GM18517 (cell line): Measurements from ENCODE around the gene BIRC5.

Source experiments
- ATAC-seq: cut with Tn5 transposase; IDR thresholded peaks from one replicate; pipeline ENCODE4 v1.9.1; 2021; ENCODE audit warnings: mild to moderate bottlenecking, moderate library complexity; ENCODE audit not compliant: unreplicated experiment

BIRC5 gene

DNA sequence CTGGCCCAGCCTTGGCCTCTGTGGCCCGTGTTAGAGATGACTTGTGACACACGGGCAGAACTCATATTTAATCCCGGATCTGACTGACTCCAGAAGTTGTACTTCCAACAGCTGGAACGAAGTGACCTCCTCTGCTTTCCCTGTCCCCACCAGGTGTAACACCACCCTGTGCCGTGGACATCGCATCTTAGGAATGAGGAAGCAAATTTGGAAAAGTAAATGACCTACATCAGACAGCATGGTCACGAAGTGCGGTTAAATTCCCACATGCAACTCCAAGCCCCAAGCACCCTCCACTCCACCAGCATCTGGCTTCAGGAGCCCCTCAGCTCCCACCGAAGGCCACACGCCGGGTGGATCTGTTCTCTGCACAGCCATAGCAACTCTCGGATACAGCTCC is 30.1 kb upstream of the BIRC5 start:
- ATAC-seq = no peak

DNA sequence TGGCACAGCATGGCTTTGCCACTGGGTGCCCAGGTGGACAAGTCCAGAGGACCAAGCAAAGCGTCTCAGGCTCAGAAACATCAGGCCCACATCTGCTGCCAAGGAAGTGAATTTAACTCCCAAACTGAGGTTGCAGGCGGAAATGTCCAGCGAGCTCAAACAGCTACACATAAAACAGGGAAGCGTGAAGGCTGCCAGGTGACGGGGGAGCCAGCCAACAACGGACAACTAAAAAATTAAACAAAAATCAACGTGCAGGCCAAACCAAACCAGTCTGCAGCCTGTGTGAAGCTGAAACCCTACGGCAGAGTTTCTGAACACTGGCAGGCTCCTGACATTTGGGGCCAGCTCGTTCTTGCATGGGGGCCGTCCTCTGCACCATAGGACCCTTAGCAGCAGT is 29.7 kb upstream of the BIRC5 start:
- no peak for ATAC-seq

DNA sequence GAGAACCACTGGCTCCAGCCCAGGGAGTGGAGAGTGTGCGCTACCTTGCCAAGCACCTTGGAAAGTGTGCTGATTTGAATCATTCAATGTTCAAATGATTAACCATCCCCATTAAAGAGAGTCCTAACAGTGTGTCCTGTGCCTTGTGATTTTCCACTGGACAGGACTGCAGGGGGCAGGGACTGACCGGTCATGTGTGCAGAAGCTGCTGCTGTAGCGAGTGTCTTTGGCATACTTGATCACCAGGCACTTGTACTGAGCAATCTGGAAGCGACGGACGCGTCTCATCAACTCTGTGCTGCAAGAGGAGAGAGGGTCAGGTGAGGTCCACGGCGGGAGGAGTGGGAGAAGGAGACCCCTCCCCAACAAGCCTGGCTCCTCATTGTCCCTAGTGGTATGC is 29.2 kb upstream of the BIRC5 start:
- no peak for ATAC-seq

DNA sequence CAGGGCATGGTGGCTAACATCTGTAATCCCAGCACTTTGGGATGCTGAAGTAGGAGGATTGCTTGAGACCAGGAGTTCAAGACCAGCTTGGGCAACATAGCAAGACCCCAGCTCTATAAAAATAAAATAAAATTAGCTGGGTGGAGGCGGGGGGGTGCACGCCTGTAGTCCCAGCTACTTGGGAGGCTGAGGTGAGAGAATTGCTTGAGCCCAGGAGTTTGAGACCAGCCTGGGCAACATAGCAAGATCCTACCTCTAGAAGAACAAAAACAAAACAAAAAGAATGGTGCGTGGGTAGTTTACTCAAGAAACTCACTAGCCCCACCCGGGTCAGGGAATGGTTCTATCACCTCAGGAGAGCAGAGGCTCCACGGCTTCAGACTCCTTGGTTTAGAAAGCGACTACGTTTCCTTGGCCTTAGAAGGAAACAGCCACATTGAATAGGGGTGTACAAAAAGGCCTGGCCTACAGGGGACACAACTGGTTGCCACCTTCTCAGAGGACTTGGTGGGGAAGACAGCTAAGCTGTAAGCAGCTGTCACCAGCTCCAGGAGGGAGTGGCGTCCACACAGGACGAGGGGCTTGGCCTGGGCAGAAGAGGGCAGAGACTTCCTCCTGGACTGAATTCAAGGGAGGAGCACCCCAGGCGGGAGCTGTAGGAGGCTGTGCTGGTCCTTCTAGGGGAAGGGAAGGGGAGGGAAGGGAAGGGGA is 27.9 kb upstream of the BIRC5 start:
- no peak for ATAC-seq

DNA sequence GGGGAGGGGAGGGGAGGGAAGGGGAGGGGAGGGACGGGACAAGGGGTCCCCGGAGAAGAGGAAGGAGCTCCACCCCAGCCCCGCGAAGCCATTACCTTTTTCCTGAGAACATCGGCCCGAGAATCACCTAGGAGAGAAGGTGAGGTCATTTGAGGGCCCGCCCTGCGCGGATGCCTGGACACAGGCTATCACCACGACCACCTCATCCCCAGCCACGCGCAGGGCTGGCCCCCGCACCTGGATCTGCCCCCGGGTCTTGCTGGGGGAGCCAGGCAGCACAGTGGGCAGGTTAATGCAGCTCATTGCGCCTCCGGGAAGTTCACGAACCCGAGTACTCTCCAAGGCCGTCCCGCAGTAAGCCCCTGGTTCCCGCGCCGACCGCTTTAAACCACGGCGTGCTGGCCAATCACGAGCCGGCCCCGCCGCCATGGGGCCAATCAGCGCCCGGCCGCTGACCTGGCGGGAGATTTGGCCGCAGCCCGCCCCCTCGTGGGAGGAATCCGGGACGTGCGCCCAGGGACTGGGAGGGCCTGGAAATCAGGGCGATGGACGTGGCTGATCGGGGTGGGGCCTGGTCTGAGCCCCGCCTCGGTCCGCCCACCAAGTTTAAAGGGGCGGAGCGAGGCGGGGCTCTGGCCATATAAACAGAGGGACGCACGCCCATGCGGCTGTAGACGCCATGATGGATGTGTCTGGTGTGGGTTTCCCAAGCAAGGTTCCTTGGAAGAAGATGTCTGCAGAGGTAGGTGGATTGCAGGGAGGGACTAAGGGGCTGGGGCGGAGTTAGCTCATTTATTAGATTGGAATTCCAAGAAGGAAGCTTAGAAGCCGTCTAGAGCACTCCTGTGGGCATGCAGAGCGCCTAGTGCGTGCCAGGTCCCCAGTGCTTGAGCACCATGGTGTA is 27.1 kb upstream of the BIRC5 start, which contains the start of the genes AFMID and TK1:
AFMID (plus strand) TSS at position 671 of the 904 bp plus-strand sequence; CDS start at position 680, 9 bp downstream.
TK1 (minus strand) TSS at position 361 of the 904 bp plus-strand sequence; CDS start at position 303, 58 bp downstream.
- ATAC-seq = peak; percentile 74

- ATAC-seq = no peak
Observed at GRCh38 chr17:78196716-78197115, 17.3 kb upstream of the BIRC5 start.

GRCh38 chr17:78197147-78197832 is 16.8 kb upstream of the BIRC5 start:
- ATAC-seq = no peak

GRCh38 chr17:78200451-78200850 is 13.6 kb upstream of the BIRC5 start:
- no peak for ATAC-seq

- ATAC-seq = no peak
Observed at GRCh38 chr17:78202666-78203065, 11.4 kb upstream of the BIRC5 start.

DNA sequence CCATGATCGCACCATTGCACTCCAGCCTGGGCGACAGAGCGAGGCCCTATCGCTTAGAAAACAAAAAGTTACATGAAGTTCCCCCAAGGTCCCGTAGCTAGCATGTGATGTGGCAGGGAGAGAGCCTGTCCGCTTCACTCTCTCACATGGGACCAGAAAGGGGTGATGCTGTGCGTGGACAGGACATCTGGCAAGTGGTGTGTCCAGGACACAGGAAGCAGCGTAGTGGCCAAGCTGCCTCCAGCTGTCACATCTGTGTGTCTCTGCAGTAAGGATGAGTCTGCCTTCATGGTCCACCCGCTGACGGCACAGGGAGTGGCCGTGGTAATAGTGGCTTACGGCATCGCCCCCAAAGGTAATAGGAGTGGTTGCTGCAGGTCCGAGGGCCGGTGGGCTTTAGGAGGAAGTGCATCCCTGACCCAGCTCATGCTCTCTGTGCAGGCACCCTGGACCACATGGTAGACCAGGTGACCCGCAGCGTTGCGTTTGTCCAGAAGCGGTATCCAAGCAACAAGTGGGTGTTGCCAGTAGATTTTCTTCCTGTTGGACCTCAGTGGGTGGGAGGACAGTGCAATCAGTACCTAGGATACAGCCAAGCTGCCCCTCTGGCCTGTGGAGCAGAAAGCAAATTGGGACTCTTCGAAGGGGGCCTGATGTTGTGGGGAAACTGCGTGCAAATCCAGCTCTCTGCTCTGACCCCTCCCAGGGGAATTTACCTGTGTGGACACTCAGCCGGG is 9.5 kb upstream of the BIRC5 start:
- no peak for ATAC-seq

DNA sequence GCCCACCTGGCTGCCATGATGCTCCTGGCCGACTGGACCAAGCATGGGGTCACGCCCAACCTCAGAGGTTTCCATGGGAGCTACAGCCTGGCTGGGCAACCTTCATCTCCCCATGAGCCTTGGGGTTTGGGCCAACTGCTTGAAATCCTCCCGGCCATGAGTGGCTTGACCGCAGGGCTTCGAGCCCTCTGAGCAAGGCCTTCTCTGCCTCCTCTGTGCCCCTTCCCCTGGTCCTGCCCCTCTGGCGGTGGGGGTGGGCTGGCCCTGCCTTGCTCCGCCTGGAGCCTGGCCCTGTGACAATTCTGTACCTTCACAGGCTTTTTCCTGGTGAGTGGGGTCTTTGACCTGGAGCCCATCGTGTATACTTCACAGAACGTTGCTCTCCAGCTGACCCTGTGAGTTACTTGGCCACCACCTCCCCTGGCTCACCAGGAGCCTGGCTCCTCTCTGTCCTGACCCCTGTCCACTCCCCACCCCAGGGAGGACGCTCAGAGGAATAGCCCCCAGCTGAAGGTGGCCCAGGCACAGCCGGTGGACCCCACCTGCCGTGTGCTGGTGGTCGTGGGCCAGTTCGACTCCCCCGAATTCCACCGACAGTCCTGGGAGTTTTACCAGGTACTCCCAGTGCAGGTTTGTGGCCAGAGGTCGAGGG is 8.8 kb upstream of the BIRC5 start:
- no peak for ATAC-seq

GRCh38 chr17:78206298-78206697 is 7.8 kb upstream of the BIRC5 start:
- no peak for ATAC-seq

- ATAC-seq = no peak
Observed at GRCh38 chr17:78208486-78208885, 5.6 kb upstream of the BIRC5 start.

GRCh38 chr17:78210111-78210510 is 3.9 kb upstream of the BIRC5 start:
- ATAC-seq = no peak

- no peak for ATAC-seq
Observed at GRCh38 chr17:78211032-78211431, 3.0 kb upstream of the BIRC5 start.

DNA sequence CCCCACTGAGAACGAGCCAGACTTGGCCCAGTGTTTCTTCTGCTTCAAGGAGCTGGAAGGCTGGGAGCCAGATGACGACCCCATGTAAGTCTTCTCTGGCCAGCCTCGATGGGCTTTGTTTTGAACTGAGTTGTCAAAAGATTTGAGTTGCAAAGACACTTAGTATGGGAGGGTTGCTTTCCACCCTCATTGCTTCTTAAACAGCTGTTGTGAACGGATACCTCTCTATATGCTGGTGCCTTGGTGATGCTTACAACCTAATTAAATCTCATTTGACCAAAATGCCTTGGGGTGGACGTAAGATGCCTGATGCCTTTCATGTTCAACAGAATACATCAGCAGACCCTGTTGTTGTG is 631 bp downstream of the BIRC5 start:
- no peak for ATAC-seq

DNA sequence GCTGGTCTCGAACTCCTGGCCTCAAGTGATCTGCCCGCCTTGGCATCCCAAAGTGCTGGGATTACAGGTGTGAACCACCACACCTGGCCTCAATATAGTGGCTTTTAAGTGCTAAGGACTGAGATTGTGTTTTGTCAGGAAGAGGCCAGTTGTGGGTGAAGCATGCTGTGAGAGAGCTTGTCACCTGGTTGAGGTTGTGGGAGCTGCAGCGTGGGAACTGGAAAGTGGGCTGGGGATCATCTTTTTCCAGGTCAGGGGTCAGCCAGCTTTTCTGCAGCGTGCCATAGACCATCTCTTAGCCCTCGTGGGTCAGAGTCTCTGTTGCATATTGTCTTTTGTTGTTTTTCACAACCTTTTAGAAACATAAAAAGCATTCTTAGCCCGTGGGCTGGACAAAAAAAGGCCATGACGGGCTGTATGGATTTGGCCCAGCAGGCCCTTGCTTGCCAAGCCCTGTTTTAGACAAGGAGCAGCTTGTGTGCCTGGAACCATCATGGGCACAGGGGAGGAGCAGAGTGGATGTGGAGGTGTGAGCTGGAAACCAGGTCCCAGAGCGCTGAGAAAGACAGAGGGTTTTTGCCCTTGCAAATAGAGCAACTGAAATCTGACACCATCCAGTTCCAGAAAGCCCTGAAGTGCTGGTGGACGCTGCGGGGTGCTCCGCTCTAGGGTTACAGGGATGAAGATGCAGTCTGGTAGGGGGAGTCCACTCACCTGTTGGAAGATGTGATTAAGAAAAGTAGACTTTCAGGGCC is 5.5 kb downstream of the BIRC5 start:
- ATAC-seq = no peak

GRCh38 chr17:78223061-78223460 is 9.0 kb downstream of the BIRC5 start:
- no peak for ATAC-seq

DNA sequence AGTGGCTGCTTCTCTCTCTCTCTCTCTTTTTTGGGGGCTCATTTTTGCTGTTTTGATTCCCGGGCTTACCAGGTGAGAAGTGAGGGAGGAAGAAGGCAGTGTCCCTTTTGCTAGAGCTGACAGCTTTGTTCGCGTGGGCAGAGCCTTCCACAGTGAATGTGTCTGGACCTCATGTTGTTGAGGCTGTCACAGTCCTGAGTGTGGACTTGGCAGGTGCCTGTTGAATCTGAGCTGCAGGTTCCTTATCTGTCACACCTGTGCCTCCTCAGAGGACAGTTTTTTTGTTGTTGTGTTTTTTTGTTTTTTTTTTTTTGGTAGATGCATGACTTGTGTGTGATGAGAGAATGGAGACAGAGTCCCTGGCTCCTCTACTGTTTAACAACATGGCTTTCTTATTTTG is 9.7 kb downstream of the BIRC5 start:
- no peak for ATAC-seq
